Middle frontal gyrus (tissue), 1 donor: ENCODE results near the gene CNDP2.
"Not testable (repeated sequence)": the region's sequence is repeated elsewhere in the genome, so short reads cannot be mapped to it uniquely, and the experiment has no call there.

Experiments used
- DNase-seq: peaks from one replicate; pipeline ENCODE4 v3.0.0-alpha.2; 2015; ENCODE audit warnings: low spot score; ENCODE audit errors: extremely low spot score

Gene CNDP2

DNA sequence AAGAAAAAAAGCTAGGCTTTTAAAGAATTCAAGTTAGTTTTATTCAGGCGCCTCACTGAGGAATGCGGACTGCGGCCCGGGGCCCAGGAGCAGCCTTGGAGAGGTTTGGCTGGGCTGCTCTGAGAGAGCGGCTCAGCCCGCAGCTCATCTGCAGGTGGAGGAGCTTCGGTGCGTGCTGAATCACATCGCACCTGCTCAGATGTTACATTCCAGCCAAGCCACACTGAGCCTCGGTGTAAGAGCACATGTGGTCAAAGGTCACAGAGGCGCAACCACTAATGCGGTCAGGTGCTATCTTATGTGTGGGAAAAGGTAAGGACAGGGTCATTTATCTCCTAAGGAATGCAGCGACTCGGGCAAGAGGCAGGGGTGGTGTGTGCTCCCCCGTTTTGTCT is 21.1 kb downstream of the CNDP2 start:
- no peak for DNase-seq

DNA sequence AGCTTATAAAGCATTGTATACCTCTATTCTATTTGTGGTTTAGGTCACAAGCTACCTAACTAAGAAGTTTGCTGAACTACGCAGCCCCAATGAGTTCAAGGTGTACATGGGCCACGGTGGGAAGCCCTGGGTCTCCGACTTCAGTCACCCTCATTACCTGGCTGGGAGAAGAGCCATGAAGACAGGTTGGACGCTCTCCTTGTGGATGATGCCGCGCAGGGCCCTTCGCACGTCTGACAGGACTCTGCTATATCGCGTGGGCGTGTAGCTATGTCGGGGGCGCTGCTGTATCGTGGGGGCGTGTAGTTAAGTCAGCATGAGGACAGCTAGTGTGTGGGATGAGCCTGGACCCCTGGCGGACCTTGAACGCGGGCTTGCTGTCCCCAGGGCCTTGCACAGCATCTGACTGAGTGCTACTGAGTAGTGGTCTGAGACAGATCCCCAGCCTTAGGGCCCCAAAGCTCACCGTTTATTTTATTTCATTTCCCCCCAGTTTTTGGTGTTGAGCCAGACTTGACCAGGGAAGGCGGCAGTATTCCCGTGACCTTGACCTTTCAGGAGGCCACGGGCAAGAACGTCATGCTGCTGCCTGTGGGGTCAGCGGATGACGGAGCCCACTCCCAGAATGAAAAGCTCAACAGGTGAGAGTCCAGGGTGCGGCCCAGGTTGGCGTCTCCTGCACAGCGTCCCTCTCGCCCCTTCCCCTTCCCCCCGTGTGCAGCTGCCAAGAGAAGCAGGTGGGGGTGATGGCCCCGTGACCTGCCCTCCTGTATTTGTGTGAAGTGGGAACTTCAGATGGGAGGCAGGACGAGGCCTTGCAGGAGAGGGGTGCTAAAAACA is 22.5 kb downstream of the CNDP2 start:
- no peak for DNase-seq

DNA sequence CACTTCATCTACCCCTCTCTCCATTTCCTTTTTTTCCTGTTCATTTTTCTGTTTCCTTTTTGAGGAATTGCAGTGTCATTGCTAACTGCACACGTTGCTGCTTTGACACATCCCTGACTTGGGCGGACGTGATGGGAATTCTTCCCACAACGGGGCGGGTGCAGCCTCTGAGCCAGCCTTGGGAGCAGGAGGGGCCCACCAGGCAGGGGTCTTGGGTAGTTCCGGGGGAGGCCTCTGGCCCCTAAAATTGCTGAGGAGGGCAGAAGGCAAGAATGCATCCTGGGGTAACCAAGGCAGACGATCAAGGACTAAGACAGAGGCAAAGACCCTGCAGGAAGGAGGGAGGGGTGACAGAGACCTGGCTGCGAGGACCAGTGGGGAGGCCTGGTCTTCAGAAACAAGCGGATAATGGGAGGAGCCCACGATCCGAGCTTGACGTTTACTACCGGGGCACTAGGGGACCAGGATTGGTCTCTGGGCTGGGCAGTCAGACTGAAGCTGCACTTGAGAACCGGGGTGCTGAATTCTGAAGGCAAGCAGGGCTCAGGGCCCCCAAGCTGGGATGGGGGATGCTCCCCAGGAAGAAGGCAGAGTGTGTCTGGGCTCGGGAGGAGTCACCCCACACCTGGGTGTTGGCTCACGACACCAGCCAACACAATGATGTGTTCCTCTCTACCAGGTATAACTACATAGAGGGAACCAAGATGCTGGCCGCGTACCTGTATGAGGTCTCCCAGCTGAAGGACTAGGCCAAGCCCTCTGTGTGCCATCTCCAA is 23.3 kb downstream of the CNDP2 start:
- no peak for DNase-seq

DNA sequence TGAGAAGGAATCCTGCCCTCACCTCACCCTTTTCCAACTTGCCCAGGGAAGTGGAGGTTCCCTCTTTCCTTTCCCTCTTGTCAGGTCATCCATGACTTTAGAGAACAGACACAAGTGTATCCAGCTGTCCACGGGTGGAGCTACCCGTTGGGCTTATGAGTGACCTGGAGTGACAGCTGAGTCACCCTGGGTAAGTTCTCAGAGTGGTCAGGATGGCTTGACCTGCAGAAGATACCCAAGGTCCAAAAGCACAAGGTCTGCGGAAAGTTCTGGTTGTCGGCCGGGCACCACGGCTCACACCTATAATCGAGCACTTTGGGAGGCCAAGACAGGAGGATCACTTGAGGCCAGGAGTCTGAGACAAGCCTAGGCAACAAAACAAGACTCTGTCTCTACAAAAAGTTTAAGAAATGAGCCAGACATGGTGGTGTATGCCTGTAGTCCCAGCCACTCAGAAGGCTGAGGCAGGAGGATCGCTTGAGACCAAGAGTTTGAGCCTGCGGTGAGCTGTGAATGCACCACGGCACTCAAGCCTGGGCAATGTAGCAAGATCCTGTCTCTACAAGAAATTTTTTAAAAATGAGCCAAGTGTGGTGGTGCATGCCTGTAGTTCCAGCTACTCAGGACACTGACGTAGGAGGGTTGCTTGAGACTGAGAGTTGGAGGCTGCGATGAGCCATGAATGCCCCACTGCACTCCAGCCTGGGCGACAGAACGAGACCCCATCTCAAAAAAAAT is 24.1 kb downstream of the CNDP2 start:
- no peak for DNase-seq

DNA sequence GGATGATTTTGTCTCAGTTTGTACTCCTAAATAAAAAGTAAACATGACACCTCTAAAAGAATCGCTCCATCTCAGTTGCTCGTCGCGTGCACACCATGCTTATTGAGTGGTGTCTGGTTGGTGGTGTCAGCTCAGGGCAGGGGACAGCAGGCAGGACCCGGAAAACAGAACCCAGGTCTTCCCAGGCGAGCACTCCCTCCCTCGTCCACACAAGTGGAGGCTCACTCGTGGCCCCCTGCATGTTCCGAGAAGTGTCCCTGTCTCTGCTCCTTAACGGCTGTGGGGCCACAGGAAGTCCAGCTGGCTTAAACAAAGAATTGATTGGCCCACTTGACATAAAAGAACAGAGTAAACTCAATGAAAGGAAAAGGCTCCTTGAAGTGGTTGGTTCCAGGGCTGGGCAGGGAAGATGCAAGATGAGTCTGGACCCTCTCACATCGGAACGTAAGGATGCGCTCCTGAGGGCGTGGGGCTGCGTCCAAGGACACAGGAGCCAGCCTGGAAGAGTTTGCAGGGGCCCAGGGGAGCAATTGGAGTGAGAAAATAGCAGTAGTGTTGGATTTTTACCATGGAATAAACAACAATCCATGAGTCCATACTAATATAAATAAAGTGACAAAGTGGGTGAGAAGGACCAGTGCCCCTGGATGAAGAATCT is 25.0 kb downstream of the CNDP2 start:
- no peak for DNase-seq

DNA sequence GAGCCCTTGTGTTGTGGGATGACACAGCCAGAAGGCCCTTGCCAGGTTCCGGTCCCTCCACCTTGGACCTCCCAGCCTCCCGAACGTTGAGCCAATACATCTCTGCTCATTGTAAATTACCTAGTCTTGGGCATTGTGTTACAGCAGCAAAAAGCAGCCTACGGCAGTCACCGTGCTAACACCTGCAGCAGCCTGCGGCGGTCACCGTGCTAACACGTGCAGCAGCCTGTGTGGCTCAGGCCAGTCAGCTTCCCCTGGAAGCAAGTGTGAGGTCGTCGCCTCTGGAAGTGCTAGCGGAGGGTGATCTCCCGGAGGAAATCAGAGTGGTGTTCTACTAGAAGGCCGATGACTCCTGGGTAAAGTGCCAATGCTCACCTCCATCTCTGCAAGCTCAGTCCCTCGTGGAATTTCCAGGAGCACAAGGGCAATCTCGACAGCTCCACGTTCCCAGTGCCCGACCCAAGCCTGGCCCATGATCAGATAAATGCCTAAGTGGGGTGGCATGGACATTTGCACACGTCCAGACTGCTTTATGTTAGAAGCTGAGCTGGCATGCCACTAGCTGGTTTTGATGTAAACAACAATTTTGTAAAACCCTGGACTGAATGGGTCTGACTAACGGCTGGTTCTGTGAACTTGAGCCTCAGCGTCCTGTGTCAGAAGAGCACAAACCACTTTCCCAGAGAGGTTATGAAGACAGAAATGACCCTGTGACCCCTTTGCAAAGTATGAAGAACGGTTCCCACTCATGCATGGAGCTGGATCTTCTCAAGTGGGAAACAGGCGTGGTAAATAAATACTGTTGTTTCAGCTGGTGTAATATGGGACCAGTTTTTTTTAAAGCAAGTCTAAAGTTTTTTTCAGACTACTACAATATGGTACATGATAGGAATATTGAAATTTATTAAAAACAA is 26.7 kb downstream of the CNDP2 start:
- no peak for DNase-seq

DNA sequence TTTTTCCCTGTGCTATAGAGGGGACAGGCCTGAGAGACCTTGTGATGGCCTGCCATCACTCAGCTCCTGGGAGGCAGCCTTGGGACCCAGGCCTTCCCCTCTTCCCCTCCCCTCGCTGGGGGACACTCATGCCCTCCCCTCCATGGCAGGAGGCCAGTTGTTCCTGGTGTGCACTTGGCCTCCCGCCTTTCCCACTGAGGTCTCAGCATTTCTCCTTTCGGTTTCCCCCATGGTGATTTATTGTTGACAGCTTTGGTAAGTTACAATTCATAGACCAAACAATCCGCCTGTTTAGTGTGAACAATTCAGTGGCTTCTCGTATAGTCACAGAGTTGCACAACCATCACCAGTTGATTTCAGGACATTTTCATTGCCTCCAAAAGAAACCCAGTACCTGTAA is 27.9 kb downstream of the CNDP2 start:
- DNase-seq: no peak

DNA sequence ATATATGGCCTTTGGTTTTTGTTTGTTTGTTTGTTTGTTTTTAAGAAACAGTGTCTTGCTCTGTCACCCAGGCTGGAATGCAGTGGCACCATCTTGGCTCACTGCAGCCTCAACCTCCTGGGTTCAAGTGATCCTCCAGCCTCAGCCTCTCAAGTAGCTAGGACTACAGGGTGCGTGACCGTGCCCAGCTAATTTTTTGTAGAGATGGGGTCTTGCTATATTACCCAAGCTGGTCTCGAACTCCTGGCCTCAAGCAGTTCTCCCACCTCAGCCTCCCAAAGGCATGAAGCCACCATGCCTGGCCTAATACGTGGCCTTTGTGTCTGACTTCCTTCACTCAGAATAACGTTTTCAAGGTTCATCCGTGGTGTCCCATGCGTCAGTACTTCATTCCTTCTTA is 28.8 kb downstream of the CNDP2 start:
- not testable (repeated sequence) for DNase-seq

DNA sequence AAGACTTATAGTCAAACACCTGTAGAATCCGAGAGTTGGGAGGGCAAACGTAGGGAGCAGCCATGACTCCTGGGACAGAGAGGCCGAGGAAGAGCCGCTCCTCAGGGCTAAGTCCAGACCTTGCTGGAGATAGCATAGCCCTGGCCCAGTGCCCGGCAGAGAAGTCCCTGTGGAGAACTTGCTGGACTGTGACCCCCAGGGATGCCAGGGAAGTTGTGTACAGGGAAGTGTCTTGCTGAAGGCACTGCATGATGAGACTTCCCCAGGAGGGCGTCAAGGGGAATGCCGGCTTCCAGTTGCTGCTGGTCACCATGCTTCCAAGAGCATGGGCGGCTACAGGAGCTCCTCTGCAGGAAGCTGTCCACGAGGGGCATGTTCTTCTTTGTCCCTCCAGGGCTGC is 29.6 kb downstream of the CNDP2 start:
- no peak for DNase-seq

DNA sequence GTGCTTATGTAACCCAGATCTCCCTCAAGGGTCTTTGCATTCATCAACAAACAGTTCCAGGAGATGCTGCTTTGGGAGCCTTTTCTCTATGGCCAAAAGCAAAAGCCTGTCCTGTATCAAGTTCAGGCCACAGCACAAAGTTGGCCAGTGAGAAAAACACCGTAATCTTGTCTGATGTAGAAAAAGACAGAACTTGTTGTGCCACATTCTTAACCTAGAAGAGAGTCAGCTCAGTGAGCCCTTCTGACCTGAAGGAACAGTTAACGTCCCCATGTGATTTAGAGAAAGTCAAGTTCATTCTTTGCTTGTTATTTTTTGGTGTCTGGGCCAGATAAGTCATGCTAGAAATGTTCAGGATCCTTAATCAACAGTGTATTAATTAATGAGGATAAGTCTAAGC is 30.3 kb downstream of the CNDP2 start:
- DNase-seq: no peak

DNA sequence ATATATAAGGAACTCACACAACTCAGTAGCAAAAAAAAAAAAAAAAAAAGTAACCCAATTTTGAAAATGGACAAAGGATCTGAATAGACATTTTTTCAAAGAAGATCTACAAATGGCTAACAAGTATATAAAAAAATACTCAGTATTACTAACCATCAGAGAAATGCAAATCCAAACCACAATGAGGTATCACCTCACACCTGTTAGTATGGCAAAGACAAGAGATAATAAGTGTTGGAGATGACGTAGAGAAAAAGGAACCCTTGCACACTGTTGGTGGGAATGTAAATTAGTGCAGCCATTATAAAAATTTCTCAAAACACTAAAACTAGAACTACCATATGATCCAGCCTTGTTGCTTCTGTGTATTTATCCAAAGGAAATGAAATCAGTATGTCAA is 32.3 kb downstream of the CNDP2 start:
- DNase-seq: no peak

DNA sequence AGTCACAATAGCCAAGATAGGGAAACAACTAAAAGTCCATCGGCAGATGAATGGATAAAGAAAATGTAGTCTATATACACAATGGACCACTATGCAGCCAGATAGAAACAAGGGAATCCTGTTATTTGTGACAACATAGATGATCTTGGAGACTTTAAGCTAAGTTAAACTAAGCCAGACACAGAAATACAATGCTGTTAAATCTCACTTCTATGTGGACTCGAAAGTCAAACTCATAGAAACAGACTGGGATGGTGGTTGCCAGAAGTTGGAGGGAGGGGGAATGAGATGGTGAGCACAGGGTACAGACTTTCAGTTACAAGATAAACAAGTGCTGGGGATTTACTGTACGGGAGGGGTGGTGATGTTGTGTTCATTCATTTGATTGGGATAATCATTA is 32.8 kb downstream of the CNDP2 start:
- DNase-seq: no peak

DNA sequence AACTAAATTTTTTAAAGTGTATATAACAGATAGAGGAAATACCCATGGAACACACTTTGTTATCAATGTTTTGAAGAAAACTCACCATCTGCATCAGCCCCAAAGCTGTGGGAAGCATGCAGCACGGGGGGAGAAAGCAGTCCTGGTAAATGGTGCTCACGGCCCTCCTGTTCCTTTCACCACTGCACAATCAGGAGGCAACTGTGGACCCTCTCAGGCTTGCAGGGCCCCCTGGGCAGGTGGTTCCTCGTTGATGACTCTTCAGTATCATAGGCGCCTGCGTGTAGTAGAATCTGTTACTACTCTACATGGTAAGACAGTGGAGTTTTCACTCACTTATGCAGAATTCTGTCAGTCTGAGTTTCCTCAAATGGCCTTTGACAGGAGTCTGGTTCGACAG is 33.2 kb downstream of the CNDP2 start:
- DNase-seq: no peak

DNA sequence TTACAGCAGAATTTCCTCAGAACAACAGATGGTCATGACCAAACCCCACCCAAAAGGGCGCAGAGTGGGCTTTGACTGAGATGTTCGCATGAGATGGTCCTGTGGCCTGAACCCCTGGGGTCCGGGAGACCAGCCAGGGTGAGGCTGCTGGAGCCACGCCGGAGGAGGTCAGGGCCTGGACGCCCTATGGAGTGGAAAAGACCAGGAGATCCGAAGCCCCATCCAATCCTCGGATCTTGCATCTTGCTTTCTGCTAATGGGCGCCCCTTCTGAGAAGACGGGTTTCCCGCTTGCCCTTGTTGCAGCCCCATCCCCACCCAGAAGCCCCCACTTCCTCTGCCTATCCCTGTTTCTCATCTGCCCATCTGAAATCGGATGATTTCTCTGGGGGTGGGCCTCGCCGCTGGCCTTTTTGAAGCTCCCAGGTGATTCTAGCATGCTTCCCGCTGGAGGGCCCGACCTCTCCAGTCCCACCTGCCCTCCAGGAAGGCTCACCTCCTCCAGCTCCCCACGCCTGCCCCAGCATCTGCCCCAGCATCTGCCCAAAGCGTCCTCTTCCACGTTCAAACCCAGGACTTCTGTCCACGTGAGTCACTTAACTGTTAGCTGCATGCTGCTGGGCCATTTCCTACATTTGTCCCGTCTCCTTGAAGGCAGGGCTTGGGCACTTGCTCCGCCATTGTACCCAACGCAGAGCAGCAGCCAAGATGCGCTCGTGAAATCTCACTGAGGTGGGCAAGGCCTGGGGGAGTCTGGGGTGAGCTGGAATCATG is 33.8 kb downstream of the CNDP2 start:
- DNase-seq: no peak

DNA sequence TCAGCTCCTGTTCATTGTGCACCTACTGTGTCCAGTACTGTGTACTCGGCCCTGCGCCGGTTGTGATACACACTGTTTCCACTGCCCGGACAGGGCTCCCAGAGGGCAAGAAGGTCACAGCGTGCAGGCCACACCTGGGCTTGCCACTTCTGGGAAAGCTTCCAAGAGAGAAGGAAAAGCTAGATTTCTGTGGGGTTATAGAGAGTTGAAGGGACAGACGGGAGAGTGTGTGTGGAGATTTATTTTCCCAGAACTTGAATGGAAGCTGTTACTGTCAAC is 34.4 kb downstream of the CNDP2 start:
- no peak for DNase-seq

DNA sequence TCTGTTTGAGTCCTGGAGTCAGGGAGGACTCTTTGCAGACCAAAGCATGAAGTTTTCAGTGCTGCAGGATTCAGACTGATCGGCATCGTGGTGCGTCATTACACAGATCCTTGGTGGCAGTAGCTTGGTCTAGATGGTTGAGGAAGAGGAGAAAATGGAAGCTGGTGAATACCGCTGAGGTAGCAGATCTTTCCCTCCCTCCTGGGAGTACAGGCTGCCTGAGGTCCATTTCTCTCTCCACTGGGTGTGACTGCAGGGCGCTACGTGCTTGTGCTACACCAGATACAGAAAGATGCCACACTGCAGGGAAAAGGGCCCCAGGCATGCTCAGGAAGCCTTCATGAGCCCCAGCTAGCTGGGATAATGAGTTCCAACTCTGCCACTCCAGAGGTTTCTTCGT is 34.9 kb downstream of the CNDP2 start:
- no peak for DNase-seq

DNA sequence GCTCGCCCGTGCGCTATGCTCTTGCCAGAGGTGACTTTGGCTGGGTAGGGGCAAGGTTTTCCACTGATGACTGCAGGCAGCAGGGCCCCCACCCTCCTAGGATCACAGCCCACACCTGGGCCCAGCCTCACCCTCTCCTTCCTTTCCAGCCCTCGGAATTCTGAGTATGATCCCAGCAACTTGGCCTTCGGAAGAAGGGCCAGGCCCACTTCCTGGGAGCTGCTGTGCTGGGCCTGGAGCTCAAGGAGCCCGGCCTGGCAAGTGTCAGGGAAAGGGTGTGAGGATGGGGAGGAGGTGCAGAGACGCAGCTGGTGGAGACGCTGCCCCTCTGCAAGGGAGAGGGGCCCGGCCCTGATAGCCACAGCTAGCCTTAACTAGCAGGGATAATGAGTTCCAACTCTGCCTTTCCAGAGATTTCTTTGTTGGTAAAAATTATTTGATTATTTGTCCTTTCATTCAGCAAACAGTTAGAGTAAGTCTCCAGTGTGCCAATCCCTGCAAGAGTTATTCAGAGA is 36.4 kb downstream of the CNDP2 start:
- no peak for DNase-seq

DNA sequence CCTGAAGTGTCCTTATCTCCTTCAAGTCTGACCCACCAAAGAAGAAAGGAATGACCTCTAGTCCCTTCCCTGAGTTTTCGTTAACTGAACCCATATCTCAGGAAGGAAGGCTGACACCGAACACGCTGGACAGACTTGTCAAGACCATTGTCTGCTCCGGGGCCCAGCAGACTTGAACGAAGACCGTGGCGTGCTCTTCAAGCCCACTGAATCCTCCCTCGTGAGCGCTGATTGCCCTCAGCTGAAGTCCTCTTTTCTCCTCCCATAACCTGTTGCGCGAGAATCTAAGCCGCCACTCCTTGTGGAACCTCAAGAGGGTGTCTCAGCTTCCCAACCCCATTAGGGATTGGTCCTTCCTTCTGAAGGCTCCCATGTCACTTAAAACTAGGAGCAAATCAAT is 37.5 kb downstream of the CNDP2 start:
- no peak for DNase-seq

DNA sequence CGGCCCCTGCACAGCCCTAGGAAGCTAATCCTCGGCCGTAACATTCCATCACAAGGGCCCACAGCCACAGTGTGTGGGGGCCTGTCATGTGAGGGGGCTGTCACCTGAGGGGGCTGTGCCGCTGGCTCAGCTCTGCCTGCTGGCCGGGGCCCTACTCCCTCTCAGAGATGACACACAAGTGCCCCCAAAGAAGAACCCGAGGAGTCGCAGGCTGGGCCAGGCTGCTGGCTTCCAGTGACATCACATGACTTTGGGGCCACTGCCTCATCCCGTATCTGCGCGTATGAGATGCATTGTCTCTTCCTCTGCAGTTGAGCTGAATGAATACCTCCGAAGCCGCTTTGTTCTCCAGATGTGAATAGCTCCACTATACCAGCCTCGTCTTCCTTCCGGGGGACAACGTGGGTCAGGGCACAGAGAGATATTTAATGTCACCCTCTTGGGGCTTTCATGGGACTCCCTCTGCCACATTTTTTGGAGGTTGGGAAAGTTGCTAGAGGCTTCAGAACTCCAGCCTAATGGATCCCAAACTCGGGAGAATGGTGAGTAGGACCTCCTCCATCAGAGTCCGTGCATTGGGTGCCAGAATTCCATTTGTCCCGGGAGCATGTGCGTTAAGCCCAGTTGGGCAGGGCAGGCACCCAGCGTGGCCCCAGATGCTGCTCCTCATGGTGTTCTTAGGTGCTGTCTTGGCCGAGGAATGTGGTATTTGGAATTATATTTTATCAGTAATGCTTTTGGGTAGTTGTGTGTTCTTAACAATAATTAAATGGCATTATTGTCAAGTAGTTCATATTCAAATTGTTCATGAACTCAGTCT is 38.2 kb downstream of the CNDP2 start, which contains the start of gene CNDP1:
Gene CNDP1 (plus strand): TSS at position 351 of the 820 bp plus-strand sequence. CDS start 168 bp downstream, at position 519.
- peak; percentile 58 for DNase-seq
